GM23248 (cell line): ENCODE data around the gene ZNF407. TPM values are rescaled to one million over a fixed set of nuclear protein-coding genes. Genes with fewer than 3 reads are reported as not detected.

ENCODE experiments used
- DNase-seq: peaks from one replicate; pipeline ENCODE4 v3.0.0-alpha.2; 2015
- H2AFZ ChIP-seq: fragments of 200-600 bp; sonication (generic); 2 replicates; pipeline ENCODE4 v1.6.1; 2016; ENCODE audit warnings: antibody characterized with exemption
- H3F3A ChIP-seq: fragments of 200-600 bp; sonication (generic); 2 replicates; pipeline ENCODE4 v1.6.1; 2016; ENCODE audit warnings: mild to moderate bottlenecking, antibody characterized with exemption, mixed run types; ENCODE audit not compliant: insufficient read depth
- H3K27ac ChIP-seq: fragments of 200-600 bp; sonication (generic); 2 replicates; pipeline ENCODE4 v1.5.1; 2016; ENCODE audit warnings: mild to moderate bottlenecking
- H3K27me3 ChIP-seq: fragments of 200-600 bp; sonication (generic); replicated peaks from 2 replicates; pipeline ENCODE4 v1.6.1; 2016; ENCODE audit warnings: mild to moderate bottlenecking; ENCODE audit not compliant: insufficient read depth
- H3K36me3 ChIP-seq: fragments of 200-600 bp; sonication (generic); 2 replicates; pipeline ENCODE4 v1.6.1; 2016; ENCODE audit warnings: low read depth, mild to moderate bottlenecking
- H3K4me1 ChIP-seq: fragments of 200-600 bp; sonication (generic); 2 replicates; pipeline ENCODE4 v1.6.1; 2016; ENCODE audit warnings: mild to moderate bottlenecking; ENCODE audit not compliant: insufficient read depth
- H3K4me2 ChIP-seq: fragments of 200-600 bp; sonication (generic); one replicate; pipeline ENCODE4 v1.6.1; 2016; ENCODE audit warnings: mild to moderate bottlenecking; ENCODE audit not compliant: unreplicated experiment
- H3K4me3 ChIP-seq: fragments of 200-600 bp; sonication (generic); 2 replicates; pipeline ENCODE4 v1.5.1; 2016; ENCODE audit warnings: mild to moderate bottlenecking
- H3K79me2 ChIP-seq: fragments of 200-600 bp; sonication (generic); 2 replicates; pipeline ENCODE4 v1.6.1; 2016; ENCODE audit warnings: mild to moderate bottlenecking; ENCODE audit not compliant: insufficient read depth
- H3K9ac ChIP-seq: fragments of 200-600 bp; sonication (generic); 2 replicates; pipeline ENCODE4 v1.6.1; 2016; ENCODE audit warnings: mild to moderate bottlenecking
- H3K9me2 ChIP-seq: fragments of 200-600 bp; sonication (generic); 2 replicates; pipeline ENCODE4 v1.6.1; 2016; ENCODE audit warnings: mixed run types, mild to moderate bottlenecking, moderate library complexity; ENCODE audit not compliant: insufficient read depth
- H3K9me3 ChIP-seq: fragments of 200-600 bp; sonication (generic); one replicate; pipeline ENCODE4 v1.6.1; 2017; ENCODE audit warnings: low read depth
- H4K20me1 ChIP-seq: fragments of 200-600 bp; sonication (generic); 2 replicates; pipeline ENCODE4 v1.6.0; 2016; ENCODE audit not compliant: insufficient read depth
- EZH2 ChIP-seq: fragments of 200-600 bp; sonication (generic); IDR thresholded peaks from 2 replicates; pipeline ENCODE4 v1.6.1; 2018; ENCODE audit warnings: antibody characterized with exemption, mild to moderate bottlenecking; ENCODE audit not compliant: insufficient read depth, poor library complexity, severe bottlenecking
- EZH2phosphoT487 ChIP-seq: fragments of 200-600 bp; sonication (generic); IDR thresholded peaks from 2 replicates; pipeline ENCODE4 v1.6.1; 2018; ENCODE audit warnings: antibody characterized with exemption, moderate library complexity, mild to moderate bottlenecking, low read depth; ENCODE audit not compliant: insufficient read depth
- WGBS, 2 experiments: methylation state at CpG; one replicate each; pipeline ENCODE4 v1.1.6; 2015 to 2017; ENCODE audit warnings: low lambda C conversion rate in 2 of 2, low coverage in 1 of 2; ENCODE audit errors: missing lambda C conversion rate in 2 of 2; 5-methylcytosine and 5-hydroxymethylcytosine counted together
- in situ Hi-C: fragments of 300-500 bp; cut with MboI; formaldehyde crosslinking; loops from 2 replicates; pipeline ENCODE4 v1.15.0; 2020
- polyA plus RNA-seq: library from polyadenylated mRNA; unstranded; fragments of >200 nt; fragmentation: Nextera tagmentation; extraction: Ambion mirVana; gene quantifications from 2 replicates; pipeline ENCODE4 v1.2.1, GENCODE V29; 2016
- total RNA-seq: library from RNA; depleted of rRNA; stranded (reverse); fragments of >200 nt; shearing (Covaris generic); gene quantifications from 2 replicates; pipeline ENCODE4 v1.2.3, GENCODE V29; 2014

ZNF407 gene
- total and polyA plus RNA-seq, 2 experiments from 2014 or later = 2.6 to 6.3 TPM

- no peak overlapping the region for H3K4me2 ChIP-seq
- no peak overlapping the region for H2AFZ ChIP-seq
- H3K4me1 ChIP-seq = peaks cover 9% of the 10 kb centered on the region
- no peaks in the 10 kb centered on the region for H3K9me3 ChIP-seq
- no peak overlapping the region for H3K4me3 ChIP-seq
- H3K9me2 ChIP-seq = no peaks in the 10 kb centered on the region
- no peaks in the 10 kb centered on the region for H3K27me3 ChIP-seq
- H3K27ac ChIP-seq = no peak overlapping the region
- 96 to 97% methylated on average over 11 of the region's 11 CpGs for WGBS, 2 experiments
- H3K36me3 ChIP-seq = no peaks in the 10 kb centered on the region
- no peaks in the 10 kb centered on the region for H4K20me1 ChIP-seq
- no peak overlapping the region for H3K9ac ChIP-seq
- no peak for TF ChIP-seq EZH2phosphoT487
- no peak for TF ChIP-seq EZH2
- H3F3A ChIP-seq = no peaks in the 10 kb centered on the region
- no peak for DNase-seq
- in situ Hi-C loops = no loop called here
- no peaks in the 10 kb centered on the region for H3K79me2 ChIP-seq
These were observed 469.3 kb downstream of the ZNF407 start for GRCh38 chr18:75066936-75067335.

GRCh38 chr18:75067996-75068645, 470.5 kb downstream of the ZNF407 start:
- no peaks in the 10 kb centered on the region for H3K79me2 ChIP-seq
- H3K27ac ChIP-seq = no peak overlapping the region
- H3K4me1 ChIP-seq = peaks cover 9% of the 10 kb centered on the region
- H3K9me2 ChIP-seq = no peaks in the 10 kb centered on the region
- no peaks in the 10 kb centered on the region for H3K9me3 ChIP-seq
- in situ Hi-C loops = no loop called here
- no peaks in the 10 kb centered on the region for H3K36me3 ChIP-seq
- no peak overlapping the region for H3K9ac ChIP-seq
- no peak overlapping the region for H3K4me3 ChIP-seq
- no peak overlapping the region for H2AFZ ChIP-seq
- TF ChIP-seq EZH2 (no peak), EZH2phosphoT487 (no peak)
- H3K27me3 ChIP-seq = no peaks in the 10 kb centered on the region
- no peak for DNase-seq
- no peaks in the 10 kb centered on the region for H4K20me1 ChIP-seq
- H3K4me2 ChIP-seq = no peak overlapping the region
- WGBS, 2 experiments = 87% methylated on average over 16 to 17 of the region's 17 CpGs
- H3F3A ChIP-seq = no peaks in the 10 kb centered on the region

- 87 to 90% methylated on average over 20 of the region's 20 CpGs for WGBS, 2 experiments
- H3K4me2 ChIP-seq = no peak overlapping the region
- no peak overlapping the region for H2AFZ ChIP-seq
These were observed 471.2 kb downstream of the ZNF407 start for GRCh38 chr18:75068682-75069435.

GRCh38 chr18:75070235-75070624, 472.6 kb downstream of the ZNF407 start:
- no peak for DNase-seq
- Histone ChIP-seq H3K9ac (no peak overlapping the region), H3K27me3 (no peaks in the 10 kb centered on the region), H3K4me2 (peak overlapping the region; percentile 42), H3K4me3 (no peak overlapping the region), H2AFZ (0 out of 2 replicates have a peak overlapping the region, but pooled peaks have one; percentile 15), H3K27ac (no peak overlapping the region), H3K79me2 (no peaks in the 10 kb centered on the region), H3K9me2 (no peaks in the 10 kb centered on the region), H4K20me1 (no peaks in the 10 kb centered on the region), H3K9me3 (no peaks in the 10 kb centered on the region), H3F3A (no peaks in the 10 kb centered on the region), H3K4me1 (peaks cover 9% of the 10 kb centered on the region), H3K36me3 (no peaks in the 10 kb centered on the region)
- in situ Hi-C loops = no loop called here
- no peak for TF ChIP-seq EZH2
- 93 to 95% methylated on average over 16 of the region's 16 CpGs for WGBS, 2 experiments

More at GRCh38 chr18:75068682-75069435, 471.2 kb downstream of the ZNF407 start:
- Histone ChIP-seq H3F3A (no peaks in the 10 kb centered on the region), H3K79me2 (no peaks in the 10 kb centered on the region), H3K9me2 (no peaks in the 10 kb centered on the region), H3K9me3 (no peaks in the 10 kb centered on the region), H3K27me3 (no peaks in the 10 kb centered on the region), H3K4me1 (peaks cover 9% of the 10 kb centered on the region), H3K36me3 (no peaks in the 10 kb centered on the region), H3K9ac (no peak overlapping the region), H3K4me3 (no peak overlapping the region), H3K27ac (no peak overlapping the region), H4K20me1 (no peaks in the 10 kb centered on the region)
- TF ChIP-seq EZH2 (no peak), EZH2phosphoT487 (no peak)
- in situ Hi-C loops = no loop called here
- no peak for DNase-seq
